ENCODE results near the gene JAK2. TPM values are rescaled to one million over a fixed set of nuclear protein-coding genes. Genes with fewer than 3 reads are reported as not detected.
"Not testable (repeated sequence)": the region's sequence is repeated elsewhere in the genome, so short reads cannot be mapped to it uniquely, and the experiment has no call there.

Gene JAK2
- total RNA-seq, 4 donors from 2014 or later: 19.6 to 50.4 (median 30.1) TPM

DNA sequence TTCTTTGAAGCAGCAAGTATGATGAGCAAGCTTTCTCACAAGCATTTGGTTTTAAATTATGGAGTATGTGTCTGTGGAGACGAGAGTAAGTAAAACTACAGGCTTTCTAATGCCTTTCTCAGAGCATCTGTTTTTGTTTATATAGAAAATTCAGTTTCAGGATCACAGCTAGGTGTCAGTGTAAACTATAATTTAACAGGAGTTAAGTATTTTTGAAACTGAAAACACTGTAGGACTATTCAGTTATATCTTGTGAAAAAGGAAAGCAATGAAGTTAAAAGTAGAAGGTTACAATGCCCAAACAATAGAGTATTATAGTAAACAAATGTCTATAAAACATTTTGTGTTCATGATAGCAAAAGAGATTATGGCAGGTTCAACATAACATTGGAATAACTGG, 88.6 kb downstream of the JAK2 start:
- ATAC-seq (ENCODE audit: low FRiP score) (no peak), DNase-seq (ENCODE audit: low spot score) (no peak)
- TF ChIP-seq, protein P1, sequence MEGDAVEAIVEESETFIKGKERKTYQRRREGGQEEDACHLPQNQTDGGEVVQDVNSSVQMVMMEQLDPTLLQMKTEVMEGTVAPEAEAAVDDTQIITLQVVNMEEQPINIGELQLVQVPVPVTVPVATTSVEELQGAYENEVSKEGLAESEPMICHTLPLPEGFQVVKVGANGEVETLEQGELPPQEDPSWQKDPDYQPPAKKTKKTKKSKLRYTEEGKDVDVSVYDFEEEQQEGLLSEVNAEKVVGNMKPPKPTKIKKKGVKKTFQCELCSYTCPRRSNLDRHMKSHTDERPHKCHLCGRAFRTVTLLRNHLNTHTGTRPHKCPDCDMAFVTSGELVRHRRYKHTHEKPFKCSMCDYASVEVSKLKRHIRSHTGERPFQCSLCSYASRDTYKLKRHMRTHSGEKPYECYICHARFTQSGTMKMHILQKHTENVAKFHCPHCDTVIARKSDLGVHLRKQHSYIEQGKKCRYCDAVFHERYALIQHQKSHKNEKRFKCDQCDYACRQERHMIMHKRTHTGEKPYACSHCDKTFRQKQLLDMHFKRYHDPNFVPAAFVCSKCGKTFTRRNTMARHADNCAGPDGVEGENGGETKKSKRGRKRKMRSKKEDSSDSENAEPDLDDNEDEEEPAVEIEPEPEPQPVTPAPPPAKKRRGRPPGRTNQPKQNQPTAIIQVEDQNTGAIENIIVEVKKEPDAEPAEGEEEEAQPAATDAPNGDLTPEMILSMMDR (IDR thresholded peaks at IDR 0.05): no peak

DNA sequence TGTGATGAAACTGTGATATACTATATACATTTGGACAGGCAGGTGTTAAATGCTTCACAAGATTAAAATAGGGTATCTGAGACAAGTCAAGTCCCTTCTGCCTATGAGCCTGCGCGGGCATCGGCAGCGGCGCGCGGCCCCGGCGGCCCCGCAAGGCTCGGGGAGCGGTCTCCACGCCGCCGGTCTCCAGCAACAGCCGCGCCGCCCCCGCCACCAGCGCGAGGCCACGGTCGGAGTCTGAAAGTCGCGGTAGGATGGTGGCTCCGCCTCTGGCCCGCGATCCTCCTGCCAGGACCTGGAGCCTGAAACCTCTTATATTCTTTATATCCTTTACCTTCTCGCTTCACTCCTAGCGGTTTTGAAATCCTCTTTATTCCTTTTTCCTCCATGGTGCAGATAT, 100.9 kb downstream of the JAK2 start:
- ATAC-seq (ENCODE audit: low FRiP score) (no peak), DNase-seq (ENCODE audit: low spot score) (no peak)
- TF ChIP-seq, protein P1 (IDR thresholded peaks at IDR 0.05): no peak

DNA sequence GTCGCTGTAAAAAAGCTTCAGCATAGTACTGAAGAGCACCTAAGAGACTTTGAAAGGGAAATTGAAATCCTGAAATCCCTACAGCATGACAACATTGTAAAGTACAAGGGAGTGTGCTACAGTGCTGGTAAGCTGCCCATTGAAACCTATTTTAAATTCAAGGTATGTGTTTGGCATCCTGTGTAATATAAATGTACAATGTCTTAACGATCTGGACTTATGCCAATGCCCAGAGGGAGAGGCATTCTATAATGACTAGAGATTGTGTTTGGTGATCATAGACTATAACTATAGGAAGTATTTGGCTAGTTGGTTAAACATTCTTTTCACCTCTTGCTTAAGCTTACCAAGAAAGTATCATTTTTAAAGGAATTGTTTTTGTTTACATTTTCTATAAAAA, 104.7 kb downstream of the JAK2 start:
- DNase-seq (ENCODE audit: low spot score) (no peak), ATAC-seq (ENCODE audit: low FRiP score) (no peak)
- TF ChIP-seq, protein P1 (IDR thresholded peaks at IDR 0.05): no peak

DNA sequence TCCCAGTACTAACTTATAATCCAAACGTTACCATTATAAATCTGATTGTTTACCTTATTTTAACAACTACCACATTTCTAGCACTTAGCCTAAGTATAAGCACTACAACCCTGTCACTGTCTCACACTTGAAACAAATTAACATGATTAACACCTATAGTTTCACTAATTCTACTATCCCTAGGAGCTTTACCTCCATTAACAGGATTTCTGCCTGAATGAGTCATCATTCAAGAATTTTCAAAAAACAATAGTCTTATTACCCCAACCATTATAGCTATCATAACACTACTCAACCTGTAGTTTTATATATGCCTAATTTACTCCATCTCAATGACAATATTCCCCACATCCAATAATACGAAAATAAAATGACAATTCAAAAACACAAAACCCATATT, 110.7 kb downstream of the JAK2 start:
- DNase-seq (ENCODE audit: low spot score): no peak
- ATAC-seq (ENCODE audit: low FRiP score): no peak
- TF ChIP-seq, protein P1 (IDR thresholded peaks at IDR 0.05): no peak

DNA sequence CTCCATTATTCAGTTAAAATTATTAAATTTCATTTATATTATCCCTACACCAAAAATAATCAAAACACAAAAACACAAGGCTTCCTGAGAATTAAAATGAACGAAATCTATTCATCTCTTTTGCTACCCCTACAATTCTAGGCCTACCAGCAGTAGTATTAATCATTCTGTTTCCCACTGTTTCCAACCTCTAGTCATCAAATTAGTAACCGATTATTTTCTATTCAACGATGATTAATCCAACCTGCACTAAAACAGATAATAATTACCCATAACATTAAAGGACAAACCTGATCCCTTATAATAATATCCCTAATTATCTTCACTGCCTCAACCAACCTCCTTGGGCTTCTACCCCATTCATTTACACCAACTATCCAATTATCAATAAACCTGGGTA, 114.4 kb downstream of the JAK2 start:
- DNase-seq (ENCODE audit: low spot score) (no peak), ATAC-seq (ENCODE audit: low FRiP score) (no peak)
- TF ChIP-seq, protein P1 (IDR thresholded peaks at IDR 0.05): no peak

DNA sequence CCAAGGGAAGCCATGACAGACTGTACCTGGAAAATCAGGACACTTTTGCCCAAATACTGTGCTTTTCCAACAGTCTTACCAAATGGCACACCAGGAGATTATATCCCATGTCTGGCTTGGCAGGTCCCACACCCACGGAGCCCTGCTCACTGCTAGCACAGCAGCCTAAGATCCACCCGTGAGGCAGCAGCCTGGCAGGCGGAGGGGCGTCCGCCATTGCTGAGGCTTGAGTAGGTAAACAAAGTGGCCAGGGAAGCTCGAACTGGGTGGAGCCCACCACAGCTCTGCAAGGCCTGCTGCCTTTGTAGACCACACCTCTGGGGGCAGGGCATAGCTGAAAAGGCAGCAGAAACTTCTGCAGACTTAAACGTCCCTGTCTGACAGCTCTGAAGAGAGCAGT, 116.1 kb downstream of the JAK2 start:
- DNase-seq (ENCODE audit: low spot score); ATAC-seq (ENCODE audit: low FRiP score): not testable (repeated sequence)

DNA sequence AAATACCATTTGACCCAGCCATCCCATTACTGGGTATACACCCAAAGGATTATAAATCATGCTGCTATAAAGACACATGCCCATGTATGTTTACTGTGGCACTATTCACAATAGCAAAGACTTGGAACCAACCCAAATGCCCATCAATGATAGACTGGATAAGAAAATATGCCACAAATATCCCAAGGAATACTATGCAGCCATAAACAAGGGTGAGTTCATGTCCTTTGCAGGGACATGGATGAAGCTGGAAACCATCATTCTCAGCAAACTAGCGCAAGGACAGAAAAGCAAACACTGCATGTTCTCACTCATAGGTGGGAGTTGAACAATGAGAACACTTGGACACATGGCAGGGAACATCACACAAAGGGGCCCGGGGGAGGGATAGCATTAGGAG, 121.4 kb downstream of the JAK2 start:
- not testable (repeated sequence) for DNase-seq (ENCODE audit: low spot score); ATAC-seq (ENCODE audit: low FRiP score)

DNA sequence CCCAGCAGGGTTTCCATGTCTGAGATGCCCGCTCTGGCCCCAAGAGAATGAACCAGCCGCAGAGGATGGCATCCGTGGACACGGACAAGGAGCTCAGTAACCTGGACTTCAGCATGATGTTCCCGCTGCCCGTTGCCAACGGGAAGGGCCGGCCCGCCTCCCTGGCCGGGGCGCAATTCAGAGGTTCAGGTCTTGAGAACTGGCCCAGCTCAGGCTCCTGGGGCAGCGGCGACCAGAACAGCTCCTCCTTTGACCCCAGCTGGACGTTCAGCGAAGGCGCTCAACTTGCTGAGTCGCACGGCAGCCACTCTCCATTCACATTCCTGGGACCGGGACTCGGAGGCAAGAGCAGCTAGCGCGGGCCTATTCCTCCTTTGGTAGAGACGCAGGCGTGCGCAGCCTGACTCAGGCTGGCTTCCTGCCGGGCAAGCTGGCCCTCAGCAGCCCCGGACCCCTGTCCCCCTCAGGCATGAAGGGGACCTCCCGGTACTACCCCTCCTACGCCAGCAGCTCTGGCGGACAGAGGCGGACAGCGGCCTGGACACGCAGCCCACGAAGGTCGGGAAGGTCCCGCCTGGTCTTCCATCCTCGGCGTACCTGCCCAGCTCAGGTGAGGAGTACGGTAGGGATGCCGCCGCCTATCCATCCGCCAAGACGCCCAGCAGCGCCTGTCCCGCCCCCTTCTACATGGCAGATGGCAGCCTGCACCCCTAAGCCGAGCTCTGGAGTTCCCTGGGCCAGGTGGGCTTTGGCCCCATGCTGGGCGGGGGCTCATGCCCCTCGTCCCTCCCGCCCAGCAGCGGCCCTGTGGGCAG, 126.0 kb downstream of the JAK2 start:
- DNase-seq (ENCODE audit: low spot score): no peak
- ATAC-seq (ENCODE audit: low FRiP score): no peak
- TF ChIP-seq, protein P1 (IDR thresholded peaks at IDR 0.05): no peak
